GM18508 (cell line): ENCODE data around the gene FOS.
"Not testable (repeated sequence)": the region's sequence is repeated elsewhere in the genome, so short reads cannot be mapped to it uniquely, and the experiment has no call there.

Experiments used
- ATAC-seq: cut with Tn5 transposase; IDR thresholded peaks from one replicate; pipeline ENCODE4 v1.9.1; 2021; ENCODE audit warnings: moderate number of reproducible peaks; ENCODE audit not compliant: insufficient read depth, unreplicated experiment

FOS gene

GRCh38 chr14:75278422-75279152, at the start of gene FOS:
TSS of gene FOS (plus strand) at chr14:75278828. CDS start at chr14:75278983, 155 bp downstream.
- peak; percentile 66 for ATAC-seq

GRCh38 chr14:75229661-75230139, 48.9 kb upstream of the FOS start:
- ATAC-seq = no peak

GRCh38 chr14:75230140-75230792, 48.4 kb upstream of the FOS start:
- ATAC-seq = no peak

GRCh38 chr14:75231320-75231719, 47.3 kb upstream of the FOS start:
- no peak for ATAC-seq

GRCh38 chr14:75232191-75232590, 46.4 kb upstream of the FOS start:
- ATAC-seq = no peak

GRCh38 chr14:75232597-75232996, 46.0 kb upstream of the FOS start:
- ATAC-seq = no peak

- no peak for ATAC-seq
Observed at GRCh38 chr14:75234173-75235115, 44.2 kb upstream of the FOS start.

- ATAC-seq = not testable (repeated sequence)
Observed at GRCh38 chr14:75235198-75235597, 43.4 kb upstream of the FOS start.

GRCh38 chr14:75236467-75236866, 42.2 kb upstream of the FOS start:
- no peak for ATAC-seq

GRCh38 chr14:75236901-75237419, 41.7 kb upstream of the FOS start:
- ATAC-seq = no peak

- ATAC-seq = no peak
Observed at GRCh38 chr14:75238756-75239455, 39.7 kb upstream of the FOS start.

- no peak for ATAC-seq
Observed at GRCh38 chr14:75240781-75241180, 37.8 kb upstream of the FOS start.

- ATAC-seq = no peak
Observed at GRCh38 chr14:75242546-75243273, 35.9 kb upstream of the FOS start.

GRCh38 chr14:75244121-75244520, 34.5 kb upstream of the FOS start:
- no peak for ATAC-seq

- ATAC-seq = no peak
Observed at GRCh38 chr14:75246546-75247285, 31.9 kb upstream of the FOS start.

- ATAC-seq = no peak
Observed at GRCh38 chr14:75247286-75247922, 31.2 kb upstream of the FOS start.

- no peak for ATAC-seq
Observed at GRCh38 chr14:75247939-75248338, 30.7 kb upstream of the FOS start.
